Transverse colon (tissue), 4 donors: Measurements from ENCODE around the gene MAJIN. TPM values are rescaled to one million over a fixed set of nuclear protein-coding genes. Genes with fewer than 3 reads are reported as not detected.

Source experiments
- DNase-seq: peaks from one replicate; pipeline ENCODE4 v3.0.0-alpha.2; 2019
- H3K27ac ChIP-seq, 4 donors: fragments of 200-600 bp; sonication (generic); 2 replicates each; pipeline ENCODE4 v1.5.1; 2016 to 2018; ENCODE audit warnings: inconsistent platforms in 4 of 4
- H3K27me3 ChIP-seq: fragments of 200-600 bp; sonication (generic); 2 replicates; pipeline ENCODE4 v1.5.1; 2017; ENCODE audit warnings: inconsistent platforms
- H3K36me3 ChIP-seq, 4 donors: fragments of 200-600 bp; sonication (generic); 2 replicates each; pipeline ENCODE4 v1.5.1; 2017 to 2019; ENCODE audit warnings: inconsistent platforms in 4 of 4
- H3K4me1 ChIP-seq, 4 donors: fragments of 200-600 bp; sonication (generic); 2 replicates each; pipeline ENCODE4 v1.5.1; 2017 to 2020; ENCODE audit warnings: inconsistent platforms in 4 of 4
- H3K4me3 ChIP-seq, 4 donors: fragments of 200-600 bp; sonication (generic); 1 replicate in 1 of 4; 2 replicates in 3 of 4; pipeline versions ENCODE4 v1.5.1 to v1.6.1; 2017 to 2019; ENCODE audit warnings: inconsistent platforms in 4 of 4
- H3K9me3 ChIP-seq, 2 donors: fragments of 200-600 bp; sonication (generic); 2 replicates each; pipeline ENCODE4 v1.5.1; 2017 to 2019; ENCODE audit warnings: inconsistent platforms in 2 of 2
- EP300 ChIP-seq: sonication (generic); formaldehyde crosslinking; IDR thresholded peaks from one replicate; pipeline ENCODE4 v1.6.1; 2017; ENCODE audit warnings: antibody characterized with exemption, low read depth
- POLR2A ChIP-seq: fragments of 450-650 bp; IDR thresholded peaks from one replicate; pipeline ENCODE4 v1.6.1; 2016; ENCODE audit warnings: antibody characterized with exemption, mild to moderate bottlenecking, moderate library complexity
- POLR2AphosphoS5 ChIP-seq, 3 donors: sonication (generic); formaldehyde crosslinking; IDR thresholded peaks; one replicate each; pipeline ENCODE4 v1.6.1; 2016; ENCODE audit warnings: antibody characterized with exemption in 3 of 3
- WGBS, 2 donors: methylation state at CpG; one replicate each; pipeline ENCODE4 v1.1.5; 2018; ENCODE audit warnings: low coverage in 1 of 2; 5-methylcytosine and 5-hydroxymethylcytosine counted together
- in situ Hi-C, 4 donors: fragments of 200-750 bp; cut with MboI; loops; one replicate each; pipeline versions ENCODE4 v1.15.0 to v1.15.1; 2017; ENCODE audit warnings: low sequenced_read_pairs in 3 of 4, low pct_ligation_motif_present in 1 of 4, low pct_unique_long_range_greater_than_20kb in 1 of 4
- intact Hi-C: fragments of 100-400 bp; cut with DNase I; formaldehyde crosslinking; loops from one replicate; pipeline ENCODE4 v1.15.1; 2023; ENCODE audit warnings: low total_unique reads
- total RNA-seq, 4 donors: library from RNA; depleted of rRNA; stranded (reverse); fragments of >200 nt; gene quantifications; one replicate each; pipeline ENCODE4 v1.1.0, GENCODE V29; 2016
- TF ChIP-seq, protein P1 (sequence below), 5 experiments: fragments of 200-600 bp in 3 of 5; fragments of 450-650 bp in 2 of 5; sonication (generic) in 3 of 5; IDR thresholded peaks; 1 replicate in 2 of 5; 2 replicates in 3 of 5; pipeline ENCODE4 v1.5.1; 2016 to 2017; ENCODE audit warnings: antibody characterized with exemption in 5 of 5, inconsistent platforms in 3 of 5, mild to moderate bottlenecking in 2 of 5, moderate library complexity in 1 of 5

The MAJIN gene
- total RNA-seq, 4 donors from 2014 or later: not detected

DNA sequence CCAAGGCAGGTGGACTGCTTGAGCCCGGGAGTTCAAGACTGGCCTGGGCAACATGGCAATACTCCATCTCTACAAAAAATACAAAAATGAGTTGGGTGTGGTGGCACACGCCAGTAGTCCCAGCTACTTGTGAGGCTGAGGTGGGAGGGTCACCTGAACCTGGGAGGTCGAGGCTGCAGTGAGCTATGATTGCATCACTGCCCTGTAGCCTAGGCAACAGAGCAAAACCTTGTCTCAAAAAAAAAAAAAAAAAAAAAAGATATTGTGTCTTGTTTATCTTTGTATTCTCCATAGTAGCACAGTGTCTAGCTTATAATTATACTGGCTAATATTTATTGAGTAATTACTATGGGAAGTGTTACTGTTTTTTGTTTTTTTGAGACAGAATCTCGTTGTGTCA, 20.4 kb downstream of the MAJIN start:
- Histone ChIP-seq H3K4me1 (no peaks in the 10 kb centered on the region), H3K36me3 (no peaks in the 10 kb centered on the region), H3K4me3 (no peak overlapping the region), H3K27ac (no peak overlapping the region), H3K27me3 (no peaks in the 10 kb centered on the region), H3K9me3 (no peaks in the 10 kb centered on the region)
- in situ Hi-C loops (no loop called here), intact Hi-C loops (no loop called here)
- no peak for TF ChIP-seq EP300
- TF ChIP-seq POLR2AphosphoS5 (IDR thresholded peaks at IDR 0.05): no peak
- TF ChIP-seq, protein P1, sequence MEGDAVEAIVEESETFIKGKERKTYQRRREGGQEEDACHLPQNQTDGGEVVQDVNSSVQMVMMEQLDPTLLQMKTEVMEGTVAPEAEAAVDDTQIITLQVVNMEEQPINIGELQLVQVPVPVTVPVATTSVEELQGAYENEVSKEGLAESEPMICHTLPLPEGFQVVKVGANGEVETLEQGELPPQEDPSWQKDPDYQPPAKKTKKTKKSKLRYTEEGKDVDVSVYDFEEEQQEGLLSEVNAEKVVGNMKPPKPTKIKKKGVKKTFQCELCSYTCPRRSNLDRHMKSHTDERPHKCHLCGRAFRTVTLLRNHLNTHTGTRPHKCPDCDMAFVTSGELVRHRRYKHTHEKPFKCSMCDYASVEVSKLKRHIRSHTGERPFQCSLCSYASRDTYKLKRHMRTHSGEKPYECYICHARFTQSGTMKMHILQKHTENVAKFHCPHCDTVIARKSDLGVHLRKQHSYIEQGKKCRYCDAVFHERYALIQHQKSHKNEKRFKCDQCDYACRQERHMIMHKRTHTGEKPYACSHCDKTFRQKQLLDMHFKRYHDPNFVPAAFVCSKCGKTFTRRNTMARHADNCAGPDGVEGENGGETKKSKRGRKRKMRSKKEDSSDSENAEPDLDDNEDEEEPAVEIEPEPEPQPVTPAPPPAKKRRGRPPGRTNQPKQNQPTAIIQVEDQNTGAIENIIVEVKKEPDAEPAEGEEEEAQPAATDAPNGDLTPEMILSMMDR (IDR thresholded peaks at IDR 0.05): no peak
- 67 to 100% methylated on average over 2 to 4 of the region's 4 CpGs for WGBS, 2 donors
- no peak for DNase-seq

GRCh38 chr11:64947208-64947814, 24.6 kb downstream of the MAJIN start:
- Histone ChIP-seq H3K36me3 (no peaks in the 10 kb centered on the region), H3K4me3 (no peak overlapping the region), H3K4me1 (no peaks in the 10 kb centered on the region), H3K9me3 (no peaks in the 10 kb centered on the region), H3K27me3 (no peaks in the 10 kb centered on the region), H3K27ac (no peak overlapping the region)
- intact Hi-C loops: no loop called here
- WGBS, 2 donors: 67 to 80% methylated on average over 1 to 5 of the region's 5 CpGs
- TF ChIP-seq, protein P1 (IDR thresholded peaks at IDR 0.05): no peak
- TF ChIP-seq EP300 (no peak), POLR2A (no peak), POLR2AphosphoS5 (IDR thresholded peaks at IDR 0.05) (no peak)
- in situ Hi-C loops: no loop called here
- DNase-seq: no peak

- intact Hi-C loops: no loop called here
- in situ Hi-C loops: no loop called here
- H3K4me3 ChIP-seq: no peak overlapping the region
- H3K9me3 ChIP-seq: no peaks in the 10 kb centered on the region
- H3K4me1 ChIP-seq: no peaks in the 10 kb centered on the region
- 75 to 80% methylated on average over 2 to 4 of the region's 4 CpGs for WGBS, 2 donors
- H3K36me3 ChIP-seq: peaks cover 0 to 8% (median 2%) of the 10 kb centered on the region in 4 donors
- no peak for DNase-seq
- no peaks in the 10 kb centered on the region for H3K27me3 ChIP-seq
- TF ChIP-seq, protein P1 (IDR thresholded peaks at IDR 0.05): no peak
- no peak for TF ChIP-seq POLR2AphosphoS5 (IDR thresholded peaks at IDR 0.05)
- no peak for TF ChIP-seq POLR2A
- no peak for TF ChIP-seq EP300
- H3K27ac ChIP-seq: no peak overlapping the region
Observed at GRCh38 chr11:64936539-64936938, 35.4 kb downstream of the MAJIN start.

- TF ChIP-seq, protein P1 (IDR thresholded peaks at IDR 0.05): no peak
- TF ChIP-seq EP300 (no peak), POLR2AphosphoS5 (IDR thresholded peaks at IDR 0.05) (no peak), POLR2A (no peak)
- no peaks in the 10 kb centered on the region for H3K27me3 ChIP-seq
- no peak within 1 kb of the TSS for H3K4me3 ChIP-seq
- intact Hi-C loops (no loop called here), in situ Hi-C loops (no loop called here)
- H3K9me3 ChIP-seq: no peaks in the 10 kb centered on the region
- no peak for DNase-seq
- H3K4me1 ChIP-seq: no peaks in the 10 kb centered on the region
- H3K27ac ChIP-seq: no peak within 1 kb of the TSS
- H3K36me3 ChIP-seq: peaks cover 0 to 19% (median 7%) of the 10 kb centered on the region in 4 donors
- 71% methylated on average over 14 of the region's 14 CpGs; no CpG with 5 or more reads in 1 of the 2 donors for whole genome bisulfite sequencing, 2 donors
Observed at GRCh38 chr11:64935359-64936081, 36.4 kb downstream of the MAJIN start, which contains the start of gene GPHA2. GPHA2 (minus strand) TSS chr11:64935893; CDS start chr11:64935460, 433 bp downstream.
